SK-N-SH (cell line): ENCODE measurements around the gene THBD.

Experiments
- CTCF ChIP-seq: fragments of 200-600 bp; sonication (generic); IDR thresholded peaks from 2 replicates; pipeline ENCODE4 v1.6.1; 2017; ENCODE audit warnings: antibody characterized with exemption, mild to moderate bottlenecking, moderate library complexity
- EZH2phosphoT487 ChIP-seq: fragments of 200-600 bp; sonication (generic); IDR thresholded peaks from 2 replicates; pipeline ENCODE4 v1.6.1; 2017; ENCODE audit warnings: low read depth, mixed run types, mild to moderate bottlenecking, antibody characterized with exemption, moderate library complexity, borderline replicate concordance
- JUND ChIP-seq: IDR thresholded peaks from 2 replicates; pipeline ENCODE4 v1.4.0; 2012
- MAX ChIP-seq: IDR thresholded peaks from 2 replicates; pipeline ENCODE4 v1.4.0; 2012; ENCODE audit warnings: low read depth
- NRF1 ChIP-seq: IDR thresholded peaks from 2 replicates; pipeline ENCODE4 v1.6.1; 2012; ENCODE audit warnings: low read depth, mild to moderate bottlenecking, low read length
- REST ChIP-seq: IDR thresholded peaks from 2 replicates; pipeline ENCODE4 v1.6.1; 2012; ENCODE audit warnings: mild to moderate bottlenecking, low read depth, low read length, moderate library complexity
- USF1 ChIP-seq: IDR thresholded peaks from 2 replicates; pipeline ENCODE4 v1.4.0; 2012; ENCODE audit warnings: low read depth, borderline replicate concordance
- YY1 ChIP-seq: IDR thresholded peaks from 2 replicates; pipeline ENCODE4 v1.4.0; 2012; ENCODE audit warnings: low read depth, mild to moderate bottlenecking

- peak; percentile 22; the same call in 1 of the 2 replicates for TF ChIP-seq CTCF
- TF ChIP-seq JUND, result no peak
- no peak for TF ChIP-seq REST
- TF ChIP-seq MAX, result no peak
- no peak for TF ChIP-seq EZH2phosphoT487
- no peak for TF ChIP-seq NRF1
- no peak for TF ChIP-seq USF1
- TF ChIP-seq YY1, result no peak
These were observed 930 bp downstream of the THBD start for GRCh38 chr20:23048283-23049200.
